Esophagus muscularis mucosa (tissue), 4 donors: ENCODE measurements around the gene DAB2IP. TPM values are rescaled to one million over a fixed set of nuclear protein-coding genes. Genes with fewer than 3 reads are reported as not detected.

Experiments
- DNase-seq: peaks from one replicate; pipeline ENCODE4 v3.0.0-alpha.2; 2017; ENCODE audit errors: extremely low spot score
- H3K27ac ChIP-seq, 4 donors: fragments of 200-600 bp; sonication (generic); replicated peaks in 1 of 4; 1 replicate in 3 of 4; 2 replicates in 1 of 4; pipeline ENCODE4 v1.5.1; 2016 to 2019; ENCODE audit warnings: mild to moderate bottlenecking in 1 of 4
- H3K27me3 ChIP-seq, 4 donors: fragments of 200-600 bp; sonication (generic); one replicate each; pipeline versions ENCODE4 v1.5.1 to v1.6.0; 2016 to 2019
- H3K36me3 ChIP-seq, 4 donors: fragments of 200-600 bp; sonication (generic); one replicate each; pipeline ENCODE4 v1.5.1; 2016 to 2019
- H3K4me1 ChIP-seq, 4 donors: fragments of 200-600 bp; sonication (generic); one replicate each; pipeline ENCODE4 v1.5.1; 2016 to 2019
- H3K4me3 ChIP-seq, 4 donors: fragments of 200-600 bp; sonication (generic); 1 replicate in 2 of 4; 2 replicates in 2 of 4; pipeline ENCODE4 v1.5.1; 2016 to 2019; ENCODE audit warnings: mild to moderate bottlenecking in 4 of 4, moderate library complexity in 1 of 4
- H3K9me3 ChIP-seq, 4 donors: fragments of 200-600 bp; sonication (generic); 1 replicate in 3 of 4; 2 replicates in 1 of 4; pipeline ENCODE4 v1.5.1; 2016 to 2019
- CTCF ChIP-seq, 3 experiments: fragments of 200-600 bp in 2 of 3; fragments of 450-650 bp in 1 of 3; sonication (generic) in 2 of 3; IDR thresholded peaks; one replicate each; pipeline ENCODE4 v1.5.1; 2017 to 2019; ENCODE audit warnings: antibody characterized with exemption in 3 of 3, mild to moderate bottlenecking in 2 of 3, moderate library complexity in 1 of 3
- EP300 ChIP-seq: sonication (generic); formaldehyde crosslinking; IDR thresholded peaks from one replicate; pipeline ENCODE4 v1.6.1; 2017; ENCODE audit warnings: antibody characterized with exemption
- POLR2A ChIP-seq: fragments of 450-650 bp; IDR thresholded peaks from one replicate; pipeline ENCODE4 v1.6.1; 2017; ENCODE audit warnings: antibody characterized with exemption, moderate library complexity, mild to moderate bottlenecking, low read depth
- POLR2AphosphoS5 ChIP-seq, 2 donors: sonication (generic); formaldehyde crosslinking; IDR thresholded peaks; one replicate each; pipeline ENCODE4 v1.6.1; 2017; ENCODE audit warnings: antibody characterized with exemption in 2 of 2
- WGBS: methylation state at CpG from one replicate; pipeline ENCODE4 v1.1.5; 2018; 5-methylcytosine and 5-hydroxymethylcytosine counted together
- intact Hi-C: fragments of 100-400 bp; cut with DNase I; formaldehyde crosslinking; loops from one replicate; pipeline ENCODE4 v1.15.1; 2023
- total RNA-seq, 4 donors: library from RNA; depleted of rRNA; stranded (reverse); fragments of >200 nt; gene quantifications; one replicate each; pipeline versions ENCODE4 v1.1.0 to v1.2.1, GENCODE V29; 2016

The DAB2IP gene
- total RNA-seq, 4 donors from 2014 or later = 41.7 to 102 (median 62.4) TPM

DNA sequence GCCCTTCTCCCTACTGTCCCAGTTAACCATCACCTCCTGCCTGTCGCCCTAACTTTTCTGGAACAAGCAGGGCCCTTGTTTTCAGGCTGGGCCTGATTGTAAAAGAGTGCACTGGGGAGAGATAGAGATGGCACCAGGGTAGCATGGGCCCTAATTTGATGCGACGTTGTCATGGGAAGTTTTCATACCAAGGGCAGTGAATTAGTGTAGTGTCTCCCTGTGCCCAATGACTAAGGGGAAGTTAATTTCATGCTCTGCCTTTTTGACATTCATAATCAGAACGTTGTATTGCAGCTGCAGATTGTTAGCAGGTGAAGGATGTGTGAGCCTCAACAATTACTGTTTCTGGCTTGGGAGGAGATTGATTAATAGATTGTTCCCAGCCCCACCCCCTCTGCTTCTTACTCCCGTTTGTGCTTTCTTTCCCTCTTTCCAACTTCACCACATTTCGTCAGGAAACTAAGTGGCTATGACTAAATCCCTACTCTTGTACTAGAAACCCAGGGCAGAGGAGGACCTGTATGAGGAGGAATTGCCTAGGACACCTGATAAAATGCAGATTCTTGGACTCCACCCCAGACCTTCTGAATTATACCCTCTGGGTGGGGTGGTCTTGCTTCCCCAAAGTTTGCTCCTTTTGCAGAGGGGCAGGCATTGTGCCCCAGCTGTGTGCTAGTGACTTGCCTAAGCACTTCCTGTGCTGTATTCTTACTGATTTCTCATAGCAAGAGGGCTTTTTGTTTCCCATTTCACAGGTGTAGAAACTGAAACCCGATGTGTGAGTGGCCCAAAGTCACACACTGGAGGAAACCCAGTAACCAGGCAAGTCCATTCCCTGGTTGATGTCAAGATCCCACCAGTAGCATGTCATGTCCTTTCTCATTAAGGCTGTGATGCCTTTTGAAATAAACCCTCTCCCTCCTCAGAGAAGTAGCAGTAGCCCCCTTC lies 56.3 kb downstream of the DAB2IP start:
- H3K4me1 ChIP-seq = peaks cover 23 to 79% (median 46%) of the 10 kb centered on the region in 4 donors
- TF ChIP-seq EP300 (no peak), POLR2A (no peak), POLR2AphosphoS5 (IDR thresholded peaks at IDR 0.05) (no peak), CTCF (IDR thresholded peaks at IDR 0.05) (no peak)
- no peak for DNase-seq
- intact Hi-C loops = no loop called here
- no peaks in the 10 kb centered on the region for H3K9me3 ChIP-seq
- no peaks in the 10 kb centered on the region for H3K36me3 ChIP-seq
- 55% methylated on average over 7 of the region's 7 CpGs for WGBS
- no peak overlapping the region for H3K27ac ChIP-seq
- no peaks in the 10 kb centered on the region for H3K27me3 ChIP-seq
- H3K4me3 ChIP-seq = no peak overlapping the region

- peaks cover 23 to 79% (median 54%) of the 10 kb centered on the region in 4 donors for H3K4me1 ChIP-seq
- DNase-seq = no peak
- 70% methylated on average over 11 of the region's 14 CpGs for WGBS
- peak overlapping the region in 2 of 4 donors; percentile 52 to 57 for H3K27ac ChIP-seq
- no peak overlapping the region for H3K4me3 ChIP-seq
- TF ChIP-seq CTCF (IDR thresholded peaks at IDR 0.05) (no peak), POLR2AphosphoS5 (IDR thresholded peaks at IDR 0.05) (no peak), EP300 (no peak), POLR2A (no peak)
- H3K27me3 ChIP-seq = no peaks in the 10 kb centered on the region
- H3K36me3 ChIP-seq = no peaks in the 10 kb centered on the region
- H3K9me3 ChIP-seq = no peaks in the 10 kb centered on the region
- intact Hi-C loops = no loop called here
These were observed 57.5 kb downstream of the DAB2IP start for GRCh38 chr9:121708768-121709488.

- peaks cover 28 to 77% (median 61%) of the 10 kb centered on the region in 4 donors for H3K4me1 ChIP-seq
These were observed 58.4 kb downstream of the DAB2IP start for GRCh38 chr9:121709798-121710197.

GRCh38 chr9:121711281-121711680 lies 59.8 kb downstream of the DAB2IP start:
- no peaks in the 10 kb centered on the region for H3K36me3 ChIP-seq
- intact Hi-C loops = no loop called here
- no peaks in the 10 kb centered on the region for H3K27me3 ChIP-seq
- H3K9me3 ChIP-seq = no peaks in the 10 kb centered on the region
- no peak for DNase-seq
- H3K4me3 ChIP-seq = no peak overlapping the region
- H3K27ac ChIP-seq = no peak overlapping the region
- TF ChIP-seq EP300 (no peak), POLR2A (no peak), POLR2AphosphoS5 (IDR thresholded peaks at IDR 0.05) (no peak), CTCF (IDR thresholded peaks at IDR 0.05) (no peak)
- peaks cover 40 to 79% (median 69%) of the 10 kb centered on the region in 4 donors for H3K4me1 ChIP-seq

More at GRCh38 chr9:121709798-121710197, 58.4 kb downstream of the DAB2IP start:
- Histone ChIP-seq H3K27me3 (no peaks in the 10 kb centered on the region), H3K36me3 (no peaks in the 10 kb centered on the region), H3K4me3 (no peak overlapping the region), H3K9me3 (no peaks in the 10 kb centered on the region), H3K27ac (peak overlapping the region in 2 of 4 donors; percentile 52 to 57)
- DNase-seq = no peak
- intact Hi-C loops = no loop called here
- 60% methylated on average over 4 of the region's 4 CpGs for WGBS
- no peak for TF ChIP-seq POLR2A

GRCh38 chr9:121711797-121712196 lies 60.4 kb downstream of the DAB2IP start:
- Histone ChIP-seq H3K9me3 (no peaks in the 10 kb centered on the region), H3K27ac (no peak overlapping the region), H3K36me3 (no peaks in the 10 kb centered on the region), H3K4me1 (peaks cover 44 to 79% (median 69%) of the 10 kb centered on the region in 4 donors), H3K27me3 (no peaks in the 10 kb centered on the region), H3K4me3 (no peak overlapping the region)
- no peak for TF ChIP-seq CTCF (IDR thresholded peaks at IDR 0.05)
- TF ChIP-seq POLR2AphosphoS5 (IDR thresholded peaks at IDR 0.05) = no peak
- no peak for TF ChIP-seq EP300
- TF ChIP-seq POLR2A = no peak
- intact Hi-C loops = no loop called here
- DNase-seq = no peak
- 100% methylated on average over 3 of the region's 5 CpGs for WGBS
